Subcutaneous adipose tissue (tissue), 4 donors: ENCODE measurements around the gene ETV3L. TPM values are rescaled to one million over a fixed set of nuclear protein-coding genes. Genes with fewer than 3 reads are reported as not detected.

ENCODE experiments used
- CTCF ChIP-seq: fragments of 450-650 bp; IDR thresholded peaks from one replicate; pipeline ENCODE4 v1.5.1; 2016; ENCODE audit warnings: low read depth, mild to moderate bottlenecking, control low read depth, antibody characterized with exemption, moderate library complexity
- total RNA-seq, 4 donors: library from RNA; depleted of rRNA; stranded (reverse); fragments of >200 nt; gene quantifications; one replicate each; pipeline ENCODE4 v1.1.0, GENCODE V29; 2016

Gene ETV3L
- total RNA-seq, 4 donors from 2014 or later: not detected

GRCh38 chr1:157089789-157090188, 9.8 kb downstream of the ETV3L start:
- TF ChIP-seq CTCF: no peak

DNA sequence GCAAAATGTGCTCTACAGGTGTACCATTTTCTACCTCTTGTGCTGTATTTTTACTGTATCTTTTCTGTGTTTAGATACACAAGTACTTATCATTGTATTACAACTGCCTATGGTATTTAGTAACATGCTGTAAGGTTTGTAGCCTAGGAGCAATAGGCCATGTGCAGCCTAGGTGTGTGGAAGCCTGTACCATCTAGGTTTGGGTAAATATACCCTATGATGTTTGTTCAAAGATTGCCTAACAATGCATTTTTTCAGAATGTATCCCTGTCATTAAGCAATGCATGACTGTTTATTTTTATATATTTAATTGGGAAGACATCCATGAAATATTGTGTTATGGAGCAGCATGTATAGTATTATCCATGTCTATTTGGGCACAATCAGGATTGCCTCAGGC, 11.0 kb downstream of the ETV3L start:
- TF ChIP-seq CTCF: no peak

GRCh38 chr1:157087030-157087429, 12.6 kb downstream of the ETV3L start:
- TF ChIP-seq CTCF: no peak

GRCh38 chr1:157086299-157086698, 13.3 kb downstream of the ETV3L start:
- TF ChIP-seq CTCF: no peak

DNA sequence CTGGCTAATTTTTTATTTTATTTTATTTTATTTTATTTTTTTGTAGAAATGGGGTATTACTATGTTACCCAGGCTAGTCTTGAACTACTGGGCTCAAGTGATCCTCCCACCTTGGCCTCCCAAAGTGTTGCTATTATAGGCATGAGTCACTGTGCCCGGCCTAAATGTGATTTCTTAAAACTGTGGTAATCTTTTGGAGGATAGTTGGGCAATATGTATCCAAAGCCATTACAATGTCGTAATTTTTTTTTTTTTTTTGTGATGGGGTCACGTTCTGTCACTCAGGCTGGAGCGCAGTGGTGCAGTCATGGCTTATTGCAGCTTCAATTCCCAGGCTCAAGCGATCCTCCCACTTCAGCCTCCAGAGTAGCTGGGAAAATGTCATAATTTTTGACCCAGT, 14.2 kb downstream of the ETV3L start:
- no peak for TF ChIP-seq CTCF

GRCh38 chr1:157084720-157085119, 14.9 kb downstream of the ETV3L start:
- no peak for TF ChIP-seq CTCF

- no peak for TF ChIP-seq CTCF
These were observed 17.9 kb downstream of the ETV3L start for GRCh38 chr1:157081707-157082106.
